ENCODE measurements around the gene NCOA1. TPM values are rescaled to one million over a fixed set of nuclear protein-coding genes. Genes with fewer than 3 reads are reported as not detected.

The NCOA1 gene
- total RNA-seq, 4 donors from 2014 or later: 29.9 to 51.9 (median 40.1) TPM

DNA sequence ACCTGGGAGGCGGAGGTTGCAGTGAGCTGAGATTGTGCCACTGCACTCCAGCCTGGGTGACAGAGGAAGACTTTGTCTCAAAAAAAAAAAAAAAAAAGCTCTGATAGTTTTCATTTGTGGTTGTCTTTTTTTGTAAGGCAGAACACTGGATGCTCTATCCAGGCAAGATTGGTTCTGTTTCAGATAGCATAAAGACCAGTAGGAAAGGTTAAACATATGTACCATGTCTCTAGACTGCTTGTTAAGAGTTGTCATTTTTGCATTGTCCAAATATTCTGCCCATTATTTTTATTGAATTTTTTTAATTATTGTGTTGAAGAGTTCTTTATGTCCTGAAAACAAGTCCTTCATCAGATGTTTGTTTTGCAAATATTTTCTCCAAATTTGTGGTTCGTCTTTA, 60.0 kb downstream of the NCOA1 start:
- Histone ChIP-seq H3K27me3 (no peaks in the 10 kb centered on the region), H3K36me3 (no peaks in the 10 kb centered on the region), H3K4me1 (no peaks in the 10 kb centered on the region), H3K9me3 (no peaks in the 10 kb centered on the region), H3K27ac (no peak overlapping the region), H3K4me3 (replicated peaks in 1 of 3) (no peak overlapping the region)
- 94 to 96% methylated on average over 2 of the region's 2 CpGs for WGBS, 2 donors
- DNase-seq: no peak
- intact Hi-C loops (cut with DNase I): no loop called here
- TF ChIP-seq, protein P1, sequence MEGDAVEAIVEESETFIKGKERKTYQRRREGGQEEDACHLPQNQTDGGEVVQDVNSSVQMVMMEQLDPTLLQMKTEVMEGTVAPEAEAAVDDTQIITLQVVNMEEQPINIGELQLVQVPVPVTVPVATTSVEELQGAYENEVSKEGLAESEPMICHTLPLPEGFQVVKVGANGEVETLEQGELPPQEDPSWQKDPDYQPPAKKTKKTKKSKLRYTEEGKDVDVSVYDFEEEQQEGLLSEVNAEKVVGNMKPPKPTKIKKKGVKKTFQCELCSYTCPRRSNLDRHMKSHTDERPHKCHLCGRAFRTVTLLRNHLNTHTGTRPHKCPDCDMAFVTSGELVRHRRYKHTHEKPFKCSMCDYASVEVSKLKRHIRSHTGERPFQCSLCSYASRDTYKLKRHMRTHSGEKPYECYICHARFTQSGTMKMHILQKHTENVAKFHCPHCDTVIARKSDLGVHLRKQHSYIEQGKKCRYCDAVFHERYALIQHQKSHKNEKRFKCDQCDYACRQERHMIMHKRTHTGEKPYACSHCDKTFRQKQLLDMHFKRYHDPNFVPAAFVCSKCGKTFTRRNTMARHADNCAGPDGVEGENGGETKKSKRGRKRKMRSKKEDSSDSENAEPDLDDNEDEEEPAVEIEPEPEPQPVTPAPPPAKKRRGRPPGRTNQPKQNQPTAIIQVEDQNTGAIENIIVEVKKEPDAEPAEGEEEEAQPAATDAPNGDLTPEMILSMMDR (IDR thresholded peaks at IDR 0.05): no peak
- no peak for TF ChIP-seq POLR2A (IDR thresholded peaks at IDR 0.05)

GRCh38 chr2:24552836-24553235, 61.8 kb downstream of the NCOA1 start:
- WGBS, 2 donors: 92 to 93% methylated on average over 5 of the region's 5 CpGs
- intact Hi-C loops (cut with DNase I): no loop called here
- Histone ChIP-seq H3K27ac (no peak overlapping the region), H3K4me3 (replicated peaks in 1 of 3) (no peak overlapping the region), H3K36me3 (no peaks in the 10 kb centered on the region), H3K4me1 (no peaks in the 10 kb centered on the region), H3K9me3 (no peaks in the 10 kb centered on the region), H3K27me3 (no peaks in the 10 kb centered on the region)
- TF ChIP-seq, protein P1 (IDR thresholded peaks at IDR 0.05): no peak
- TF ChIP-seq POLR2A (IDR thresholded peaks at IDR 0.05): no peak
- no peak for DNase-seq

GRCh38 chr2:24558781-24559472, 67.9 kb downstream of the NCOA1 start:
- H3K36me3 ChIP-seq: no peaks in the 10 kb centered on the region
- TF ChIP-seq, protein P1 (IDR thresholded peaks at IDR 0.05): no peak
- TF ChIP-seq POLR2A (IDR thresholded peaks at IDR 0.05): no peak
- no peaks in the 10 kb centered on the region for H3K9me3 ChIP-seq
- DNase-seq: peak; percentile 39 to 40
- WGBS, 2 donors: 56 to 63% methylated on average over 7 of the region's 7 CpGs
- no peaks in the 10 kb centered on the region for H3K27me3 ChIP-seq
- H3K4me1 ChIP-seq: peaks cover 14 to 26% of the 10 kb centered on the region in 2 donors
- intact Hi-C loops (cut with DNase I): no loop called here
- H3K4me3 ChIP-seq (replicated peaks in 1 of 3): no peak overlapping the region
- H3K27ac ChIP-seq: no peak overlapping the region

DNA sequence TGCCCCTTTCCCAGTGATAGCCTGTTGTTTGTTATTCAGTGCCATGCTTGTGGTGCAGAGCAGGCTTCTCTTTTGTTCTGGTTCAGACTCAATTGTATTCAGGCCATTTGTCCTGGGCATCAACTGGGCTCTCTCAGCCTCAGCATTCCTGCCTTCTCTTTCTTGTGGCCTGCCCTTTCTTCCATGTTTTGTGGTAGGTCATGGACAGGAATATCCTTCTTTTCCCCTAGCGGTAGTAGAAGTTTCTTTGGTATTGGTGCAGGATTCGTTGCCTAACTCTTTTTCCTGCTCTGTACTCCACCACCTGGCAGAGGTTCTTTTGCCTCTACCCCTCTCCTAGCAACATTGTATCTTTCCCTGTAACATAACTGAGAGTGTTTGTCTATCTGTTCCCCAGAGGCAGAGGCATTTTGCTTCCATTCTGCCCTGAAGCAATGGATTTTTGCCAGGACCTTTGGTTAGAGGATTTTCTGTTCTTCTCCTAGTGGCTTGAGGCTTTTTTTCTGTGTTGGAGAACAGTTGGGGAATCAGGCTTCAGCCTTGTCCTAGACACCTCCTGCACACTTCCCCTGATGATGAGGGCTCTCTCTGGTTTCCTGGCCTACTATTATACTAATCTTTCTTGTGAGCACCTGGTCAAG, 68.5 kb downstream of the NCOA1 start:
- no peaks in the 10 kb centered on the region for H3K9me3 ChIP-seq
- WGBS, 2 donors: 86 to 95% methylated on average over 2 of the region's 2 CpGs
- TF ChIP-seq, protein P1 (IDR thresholded peaks at IDR 0.05): no peak
- TF ChIP-seq POLR2A (IDR thresholded peaks at IDR 0.05): no peak
- no peaks in the 10 kb centered on the region for H3K36me3 ChIP-seq
- H3K4me3 ChIP-seq (replicated peaks in 1 of 3): no peak overlapping the region
- no peak for DNase-seq
- no peak overlapping the region for H3K27ac ChIP-seq
- peaks cover 14 to 26% of the 10 kb centered on the region in 2 donors for H3K4me1 ChIP-seq
- intact Hi-C loops (cut with DNase I): no loop called here
- no peaks in the 10 kb centered on the region for H3K27me3 ChIP-seq

DNA sequence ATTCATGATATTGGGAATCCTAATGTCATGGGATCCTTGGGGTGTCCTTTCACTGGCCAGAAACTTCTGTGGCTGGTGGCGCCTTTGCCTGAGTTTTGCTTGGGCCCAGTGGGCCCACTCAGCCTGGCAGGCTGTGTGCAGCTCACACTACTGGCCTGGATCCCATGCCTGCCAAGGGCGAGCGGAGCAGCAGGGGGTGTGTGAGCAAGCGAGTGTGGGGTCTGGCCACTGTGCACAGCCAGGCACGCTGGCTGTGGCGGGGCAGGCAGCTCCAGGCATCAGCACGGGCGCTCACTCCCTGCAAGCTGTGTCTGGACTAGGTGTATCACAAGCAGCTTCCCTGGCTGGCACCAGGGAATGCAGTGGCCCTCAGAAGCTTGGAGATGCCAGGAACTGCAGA, 74.5 kb downstream of the NCOA1 start:
- DNase-seq: no peak
- TF ChIP-seq, protein P1 (IDR thresholded peaks at IDR 0.05): no peak
- TF ChIP-seq POLR2A (IDR thresholded peaks at IDR 0.05): no peak
- Histone ChIP-seq H3K9me3 (no peaks in the 10 kb centered on the region), H3K4me3 (replicated peaks in 1 of 3) (no peak overlapping the region), H3K27ac (no peak overlapping the region), H3K36me3 (no peaks in the 10 kb centered on the region), H3K4me1 (peaks cover 10 to 16% of the 10 kb centered on the region in 2 donors), H3K27me3 (no peaks in the 10 kb centered on the region)
- intact Hi-C loops (cut with DNase I): no loop called here
- WGBS, 2 donors: 88 to 99% methylated on average over 4 of the region's 8 CpGs
